Stimulated activated CD8-positive, alpha-beta memory T cell treated with anti-CD3 and anti-CD28 coated beads, Interleukin-12 subunit alpha, Interleukin-12 subunit beta, amount 100 ng/mL, for 24 hours (primary cell): Measurements from ENCODE around the gene ACP7.
"Not testable (repeated sequence)": the region's sequence is repeated elsewhere in the genome, so short reads cannot be mapped to it uniquely, and the experiment has no call there.

Experiments used
- DNase-seq: peaks from one replicate; pipeline ENCODE4 v3.0.0-alpha.2; 2020; ENCODE audit errors: extremely low read depth

The ACP7 gene, protein sequence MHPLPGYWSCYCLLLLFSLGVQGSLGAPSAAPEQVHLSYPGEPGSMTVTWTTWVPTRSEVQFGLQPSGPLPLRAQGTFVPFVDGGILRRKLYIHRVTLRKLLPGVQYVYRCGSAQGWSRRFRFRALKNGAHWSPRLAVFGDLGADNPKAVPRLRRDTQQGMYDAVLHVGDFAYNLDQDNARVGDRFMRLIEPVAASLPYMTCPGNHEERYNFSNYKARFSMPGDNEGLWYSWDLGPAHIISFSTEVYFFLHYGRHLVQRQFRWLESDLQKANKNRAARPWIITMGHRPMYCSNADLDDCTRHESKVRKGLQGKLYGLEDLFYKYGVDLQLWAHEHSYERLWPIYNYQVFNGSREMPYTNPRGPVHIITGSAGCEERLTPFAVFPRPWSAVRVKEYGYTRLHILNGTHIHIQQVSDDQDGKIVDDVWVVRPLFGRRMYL

GRCh38 chr19:39083983-39084731 is at the start of gene ACP7:
Gene ACP7, plus strand, starts transcription at chr19:39084368. Its CDS starts 902 bp downstream, at chr19:39085270.
- no peak for DNase-seq

GRCh38 chr19:39036581-39036980 is 47.6 kb upstream of the ACP7 start:
- no peak for DNase-seq

DNA sequence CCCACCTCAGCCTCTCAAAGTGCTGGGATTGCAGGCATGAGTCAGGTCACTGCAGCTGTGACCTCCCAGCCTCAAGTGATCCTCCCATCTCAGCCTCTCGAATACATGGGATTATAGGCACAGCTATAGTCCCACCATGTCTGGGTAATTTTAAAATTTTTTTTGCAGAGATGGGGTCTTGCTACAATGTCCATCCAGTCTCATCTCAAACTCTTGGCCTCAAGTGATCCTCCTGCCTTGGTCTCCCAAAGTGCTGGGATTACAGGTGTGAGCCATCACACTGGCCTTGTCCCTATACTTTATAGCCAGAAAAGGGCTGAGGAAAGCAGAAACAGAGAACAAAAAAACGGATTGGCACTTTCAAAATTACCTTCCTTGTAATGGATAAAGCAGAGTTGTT is 47.0 kb upstream of the ACP7 start:
- no peak for DNase-seq

- no peak for DNase-seq
Measured at GRCh38 chr19:39038098-39038497, 46.1 kb upstream of the ACP7 start.

- DNase-seq: no peak
Measured at GRCh38 chr19:39045506-39045905, 38.7 kb upstream of the ACP7 start.

- no peak for DNase-seq
Measured at GRCh38 chr19:39046037-39046821, 37.9 kb upstream of the ACP7 start.

DNA sequence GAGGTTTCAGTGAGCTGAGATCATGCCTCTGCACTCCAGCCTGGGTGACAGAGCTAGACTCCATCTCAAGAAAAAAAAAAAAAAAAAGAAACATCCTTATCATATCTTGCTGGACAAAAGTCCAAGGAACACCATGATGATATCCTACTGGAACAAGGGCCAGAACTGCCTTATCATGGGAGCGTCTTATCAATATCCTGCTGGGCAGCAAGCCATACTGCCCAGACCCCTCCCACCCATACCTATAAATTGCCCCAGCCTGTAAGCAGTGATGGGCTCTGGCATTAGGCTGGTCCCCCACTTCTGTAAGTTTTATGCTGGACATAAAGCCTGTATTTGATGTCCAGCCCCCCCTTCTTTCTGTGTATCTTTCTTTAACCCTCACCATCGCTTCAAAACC is 37.1 kb upstream of the ACP7 start:
- DNase-seq: no peak

DNA sequence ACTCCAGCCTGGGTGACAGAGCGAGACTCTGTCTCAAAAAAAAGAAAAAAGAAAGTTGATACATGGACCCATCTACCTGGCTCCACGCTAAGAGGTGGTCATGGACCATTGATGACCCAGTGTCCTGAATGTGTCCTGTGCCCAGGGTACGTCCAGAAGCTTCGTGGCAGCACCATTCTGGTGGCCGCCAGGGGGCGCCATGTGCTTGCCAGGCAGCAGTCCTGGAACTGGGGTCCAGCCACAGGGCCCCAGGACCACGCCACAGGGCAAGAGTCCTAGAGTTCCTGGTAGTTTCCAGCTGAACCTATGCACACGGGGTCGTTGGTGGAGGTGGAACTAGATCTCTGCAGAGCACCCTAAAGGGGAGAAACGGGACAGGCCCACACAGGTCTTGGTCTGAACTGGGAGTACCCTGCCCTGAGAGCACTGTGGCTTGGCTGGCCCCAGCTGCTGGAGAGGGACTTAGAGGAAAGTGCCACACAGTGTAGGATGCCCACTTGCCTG is 31.9 kb upstream of the ACP7 start:
- peak; percentile 39 for DNase-seq

- no peak for DNase-seq
Measured at GRCh38 chr19:39052846-39053245, 31.3 kb upstream of the ACP7 start.

DNA sequence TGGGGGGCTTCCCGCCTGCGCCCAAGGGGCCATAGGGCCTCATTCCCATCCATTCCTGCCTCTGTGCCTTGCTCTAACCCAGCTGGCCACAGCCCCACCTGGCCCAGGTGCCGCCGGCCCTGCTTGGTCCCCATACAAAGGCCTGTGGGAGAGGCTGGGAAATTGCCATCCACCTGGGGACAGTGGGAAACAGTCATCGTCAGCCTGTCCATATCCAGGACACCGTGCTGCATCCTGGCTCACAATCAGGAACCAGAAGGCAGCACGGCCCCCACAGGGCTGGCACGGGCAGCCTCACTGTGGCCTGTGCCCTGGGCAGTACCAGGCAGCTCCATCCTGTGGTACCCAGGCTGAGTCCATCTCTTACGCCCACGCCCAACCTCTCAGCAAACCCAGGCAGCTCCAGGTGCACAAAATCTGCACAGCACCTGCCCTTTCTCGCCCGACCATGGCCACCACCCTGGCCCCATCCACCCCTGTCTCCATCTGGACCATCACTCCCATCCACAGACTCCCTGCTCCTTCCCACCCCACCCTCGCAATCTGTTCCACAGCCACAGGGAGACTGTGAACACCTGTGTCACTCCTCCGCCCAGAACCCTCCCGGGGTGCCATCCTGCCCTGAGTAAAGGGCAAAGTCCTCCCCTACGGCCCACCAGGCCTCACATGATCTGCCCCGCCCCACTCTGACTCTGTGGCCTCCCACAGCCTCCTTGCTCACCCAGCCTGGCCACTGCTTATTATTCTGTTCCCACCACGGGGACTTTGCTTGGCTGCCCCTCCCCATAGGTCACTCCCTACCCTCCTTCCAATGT is 30.7 kb upstream of the ACP7 start:
- DNase-seq: no peak

DNA sequence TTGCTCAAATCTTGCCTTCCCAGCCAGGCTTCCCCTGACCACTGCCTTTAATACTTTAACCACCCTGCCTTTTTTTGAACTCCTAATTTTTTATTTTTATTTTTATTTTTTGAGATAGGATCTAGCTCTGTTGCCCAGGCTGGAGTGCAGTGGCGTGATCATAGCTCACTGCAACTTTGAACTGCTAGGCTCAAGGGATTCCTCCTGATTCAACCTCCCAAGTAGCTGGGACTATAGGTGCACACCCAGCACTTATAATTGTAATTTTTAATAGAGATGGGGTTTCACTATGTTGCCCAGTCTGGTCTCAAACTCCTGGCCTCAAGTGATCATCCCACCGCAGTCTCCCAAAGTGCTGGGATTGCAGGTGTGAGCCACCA is 30.1 kb upstream of the ACP7 start:
- DNase-seq: no peak

DNA sequence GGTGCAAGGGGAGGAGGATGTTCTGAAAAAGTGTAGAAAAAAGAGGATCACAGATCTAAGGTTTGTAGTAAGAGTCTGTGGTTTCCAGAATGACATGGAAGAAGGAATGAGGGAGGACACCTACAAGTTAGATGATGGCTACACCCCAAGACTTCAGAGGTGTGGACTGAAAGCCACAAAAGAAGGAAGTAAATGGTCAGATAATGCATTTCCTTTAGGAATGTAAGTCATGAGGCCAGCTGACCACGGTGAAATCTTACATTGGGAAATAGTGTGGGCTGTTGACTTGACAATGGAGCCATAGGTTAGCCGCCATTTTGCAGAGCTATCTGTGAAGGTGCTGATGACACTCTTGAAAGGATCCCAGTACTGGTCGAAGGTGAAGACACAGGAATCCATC is 26.6 kb upstream of the ACP7 start:
- no peak for DNase-seq

- DNase-seq: no peak
Measured at GRCh38 chr19:39059302-39059701, 24.9 kb upstream of the ACP7 start.

GRCh38 chr19:39060171-39060570 is 24.0 kb upstream of the ACP7 start:
- DNase-seq: no peak

- DNase-seq: no peak
Measured at GRCh38 chr19:39064405-39064804, 19.8 kb upstream of the ACP7 start.

DNA sequence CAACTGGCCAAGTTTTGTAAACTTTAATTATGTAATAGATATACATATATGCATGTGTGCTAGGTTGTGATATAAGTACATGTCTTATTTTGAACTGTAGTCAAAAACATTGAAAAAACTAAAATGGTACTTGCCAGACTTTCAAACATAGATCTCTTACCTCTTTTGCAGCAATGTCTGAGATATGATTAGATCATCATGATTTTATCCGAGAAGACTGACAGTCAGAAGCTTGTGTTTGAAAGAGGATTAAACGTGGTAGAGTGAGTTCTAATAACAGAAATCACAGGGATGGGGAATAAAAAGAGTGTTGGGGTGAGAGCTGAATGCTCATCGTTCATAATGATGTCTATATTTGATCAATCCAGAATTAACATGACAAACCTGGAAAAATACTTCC is 18.2 kb upstream of the ACP7 start:
- DNase-seq: no peak

DNA sequence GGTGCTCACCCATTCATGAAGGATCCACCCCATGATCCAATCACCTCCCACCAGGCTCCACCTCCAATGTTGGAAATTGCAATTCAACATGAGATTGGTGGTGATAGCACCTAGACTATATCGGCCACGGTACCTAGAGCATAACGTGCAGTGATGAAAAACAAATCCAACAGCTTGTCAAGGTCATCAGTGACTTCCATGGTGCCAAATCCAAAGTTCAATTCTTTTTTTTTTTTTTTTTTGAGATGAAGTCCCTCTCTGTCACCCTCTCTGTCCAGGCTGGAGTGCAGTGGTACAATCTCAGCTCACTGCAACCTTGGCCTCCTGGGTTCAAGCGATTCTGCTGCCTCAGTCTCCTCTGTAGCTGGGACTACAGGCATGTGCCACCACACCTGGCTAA is 17.1 kb upstream of the ACP7 start:
- DNase-seq: no peak

- DNase-seq: not testable (repeated sequence)
Measured at GRCh38 chr19:39068259-39068658, 15.9 kb upstream of the ACP7 start.

- DNase-seq: no peak
Measured at GRCh38 chr19:39070888-39071287, 13.3 kb upstream of the ACP7 start.

DNA sequence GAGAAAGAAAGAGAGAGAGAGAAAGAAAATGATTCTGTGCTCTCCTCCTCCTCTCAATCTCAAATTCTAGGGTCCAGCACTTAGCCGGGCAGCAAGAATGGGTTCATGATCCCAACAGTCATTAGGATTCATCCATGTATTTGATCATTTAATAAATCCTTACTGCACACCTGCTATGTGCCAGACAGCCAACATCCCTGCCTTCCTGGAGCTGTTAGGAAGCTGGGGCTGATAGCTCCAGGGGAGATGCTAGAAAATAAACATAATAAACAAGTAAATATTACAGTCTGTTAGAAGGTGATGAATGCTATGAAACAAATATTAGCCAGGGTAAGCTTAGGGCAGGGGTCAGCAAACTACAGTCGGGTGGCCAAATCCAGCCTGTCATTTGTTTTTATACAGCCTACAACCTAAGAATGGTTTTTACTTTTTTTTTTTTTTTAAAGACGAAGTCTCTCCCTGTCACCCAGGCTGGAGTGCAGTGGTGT is 9.9 kb upstream of the ACP7 start:
- no peak for DNase-seq

DNA sequence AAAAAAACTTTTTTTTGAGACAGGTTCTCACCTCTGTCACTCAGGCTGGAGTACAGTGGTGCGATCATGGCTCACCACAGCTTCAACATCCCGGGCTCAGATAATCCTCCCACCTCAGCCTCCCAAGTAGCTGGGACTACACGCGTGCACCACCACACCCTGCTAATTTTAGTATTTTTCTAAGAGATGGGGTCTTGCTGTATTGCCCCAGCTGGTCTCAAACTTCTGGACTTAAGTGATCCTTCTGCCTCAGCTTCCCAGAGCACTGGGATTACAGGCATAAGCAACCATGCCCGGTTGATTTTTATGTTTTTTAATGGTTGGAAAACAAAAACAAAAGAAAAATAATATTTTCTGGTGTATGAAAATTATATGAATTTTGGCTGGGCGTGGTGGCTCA is 9.2 kb upstream of the ACP7 start:
- no peak for DNase-seq
